PFSK-1 (cell line): ENCODE results near the gene TTC21A.

Experiments
- FOXP2 ChIP-seq: optimal IDR thresholded peaks from 2 replicates; pipeline ENCODE3; 2011; ENCODE audit warnings: borderline replicate concordance, control low read depth, inconsistent platforms; ENCODE audit not compliant: insufficient read depth; ENCODE audit errors: extremely low read length, extremely low read depth
- POLR2AphosphoS5 ChIP-seq: IDR thresholded peaks from 2 replicates; pipeline ENCODE4 v1.6.1; 2012; ENCODE audit warnings: low read depth, mild to moderate bottlenecking, control low read depth, low read length, moderate library complexity
- REST ChIP-seq, 2 experiments: IDR thresholded peaks; 2 replicates each; pipeline versions ENCODE4 v1.6.1 to v1.8.0; 2011 to 2012; ENCODE audit warnings: low read depth in 2 of 2, low read length in 2 of 2, control low read depth in 1 of 2, inconsistent platforms in 1 of 2, mild to moderate bottlenecking in 1 of 2, moderate library complexity in 1 of 2; ENCODE audit not compliant: insufficient read depth in 1 of 2
- SIN3A ChIP-seq: IDR thresholded peaks from 2 replicates; pipeline ENCODE4 v1.6.1; 2012; ENCODE audit warnings: mild to moderate bottlenecking, low read length, moderate library complexity, borderline replicate concordance; ENCODE audit not compliant: insufficient read depth
- TAF1 ChIP-seq: IDR thresholded peaks from 2 replicates; pipeline ENCODE4 v1.6.1; 2012; ENCODE audit warnings: low read length, control low read depth, borderline replicate concordance; ENCODE audit not compliant: insufficient read depth

TTC21A gene

DNA sequence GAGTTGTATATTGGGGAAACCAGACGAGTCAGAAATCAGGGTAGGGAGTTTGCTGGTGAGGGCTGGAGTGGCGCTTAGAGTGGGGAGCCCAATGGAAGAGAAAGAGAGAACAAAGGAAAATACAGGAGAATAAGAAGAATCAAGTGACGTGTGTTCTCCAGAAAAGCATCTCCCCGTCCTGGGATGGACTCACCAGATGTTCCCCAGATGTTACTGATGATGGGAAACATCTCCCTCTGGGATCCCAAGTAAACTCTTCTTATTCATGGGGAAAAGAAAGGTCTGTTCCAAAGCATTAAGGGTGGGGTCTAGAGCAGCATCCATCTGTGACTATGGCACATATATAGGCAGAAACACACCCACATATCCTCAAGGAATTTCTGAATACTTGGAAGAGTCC, 48.9 kb downstream of the TTC21A start:
- TF ChIP-seq TAF1 = no peak
- no peak for TF ChIP-seq REST (IDR thresholded peaks at IDR 0.05; ENCODE audit: insufficient read depth in 1 of 2, low read depth in 2 of 2, low read length in 2 of 2)
- no peak for TF ChIP-seq SIN3A
- no peak for TF ChIP-seq POLR2AphosphoS5
- TF ChIP-seq FOXP2 = no peak

DNA sequence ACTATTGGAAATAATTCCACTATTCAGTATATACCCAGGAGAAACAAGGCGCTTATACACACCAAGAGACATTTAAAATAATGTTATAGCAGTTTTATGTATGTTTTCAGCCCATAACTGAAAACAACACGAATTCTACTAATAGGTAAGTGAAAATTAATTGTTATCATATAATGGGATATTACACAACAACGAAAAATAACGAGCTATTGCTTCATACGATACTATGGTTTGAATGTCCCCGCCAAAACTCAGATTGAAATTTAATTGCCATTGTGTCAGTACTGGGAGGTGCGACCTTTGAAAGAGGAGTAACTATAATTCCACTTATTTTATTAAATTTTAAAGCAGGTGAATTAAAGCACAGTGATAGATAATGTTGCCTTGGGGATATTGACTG, 49.9 kb downstream of the TTC21A start:
- TF ChIP-seq FOXP2 (no peak), REST (IDR thresholded peaks at IDR 0.05; ENCODE audit: insufficient read depth in 1 of 2, low read depth in 2 of 2, low read length in 2 of 2) (no peak), SIN3A (no peak), TAF1 (no peak)

DNA sequence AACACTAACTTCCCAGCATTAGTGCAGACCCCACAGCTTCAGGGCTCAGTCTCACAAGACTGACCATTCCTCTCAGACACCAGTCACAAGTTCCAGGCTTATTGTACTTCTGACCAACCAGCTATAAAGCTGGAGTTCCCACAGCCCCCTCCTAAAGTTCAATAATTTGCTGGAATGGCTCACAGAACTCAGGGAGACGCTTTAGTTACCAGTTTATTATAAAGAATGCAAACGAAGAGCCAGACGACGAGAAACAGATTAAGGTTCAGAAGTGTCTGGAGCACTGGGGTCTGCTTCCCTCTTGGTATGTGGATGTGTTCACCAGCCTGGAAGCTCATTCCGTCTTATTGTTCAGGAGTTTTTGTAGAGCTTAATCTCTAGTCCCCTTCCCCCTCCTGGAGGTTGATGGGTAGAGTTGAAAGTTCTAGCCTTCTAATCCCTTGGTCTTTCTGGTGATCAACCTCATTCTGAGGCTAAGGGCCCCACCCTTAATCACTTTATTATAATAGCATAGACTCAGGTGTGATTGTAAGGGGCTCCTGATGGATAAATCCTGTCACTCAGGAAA, 50.8 kb downstream of the TTC21A start:
- TF ChIP-seq TAF1 (no peak), SIN3A (no peak), POLR2AphosphoS5 (no peak), FOXP2 (no peak), REST (IDR thresholded peaks at IDR 0.05; ENCODE audit: insufficient read depth in 1 of 2, low read depth in 2 of 2, low read length in 2 of 2) (no peak)

GRCh38 chr3:39164414-39164813, 56.9 kb downstream of the TTC21A start:
- TF ChIP-seq FOXP2 (no peak), POLR2AphosphoS5 (no peak), SIN3A (no peak), TAF1 (no peak), REST (IDR thresholded peaks at IDR 0.05; ENCODE audit: insufficient read depth in 1 of 2, low read depth in 2 of 2, low read length in 2 of 2) (no peak)

- no peak for TF ChIP-seq TAF1
- no peak for TF ChIP-seq SIN3A
- no peak for TF ChIP-seq POLR2AphosphoS5
- no peak for TF ChIP-seq REST (IDR thresholded peaks at IDR 0.05; ENCODE audit: insufficient read depth in 1 of 2, low read depth in 2 of 2, low read length in 2 of 2)
Measured at GRCh38 chr3:39165518-39165917, 58.0 kb downstream of the TTC21A start.
